HUES64 (cell line): ENCODE data around the gene TOMM6. TPM values are rescaled to one million over a fixed set of nuclear protein-coding genes. Genes with fewer than 3 reads are reported as not detected.
A peak's percentile ranks its signal among the peaks of the same experiment; 100 is the strongest.

Source experiments
- H3K27ac ChIP-seq: 2 replicates; pipeline ENCODE4 v1.7.0; 2013; ENCODE audit warnings: low read depth, low read length, inconsistent platforms
- H3K27me3 ChIP-seq: 2 replicates; pipeline ENCODE4 v1.6.1; 2013; ENCODE audit warnings: mild to moderate bottlenecking, low read length; ENCODE audit not compliant: insufficient read depth
- H3K36me3 ChIP-seq: 2 replicates; pipeline ENCODE4 v1.6.1; 2013; ENCODE audit warnings: mild to moderate bottlenecking, low read length; ENCODE audit not compliant: insufficient read depth
- H3K4me1 ChIP-seq: 2 replicates; pipeline ENCODE4 v1.6.1; 2013; ENCODE audit warnings: mild to moderate bottlenecking, low read length, moderate library complexity; ENCODE audit not compliant: insufficient read depth
- H3K4me3 ChIP-seq: 2 replicates; pipeline ENCODE4 v1.5.1; 2013; ENCODE audit warnings: mild to moderate bottlenecking, low read length, moderate library complexity
- H3K9ac ChIP-seq: 2 replicates; pipeline ENCODE4 v1.6.1; 2013; ENCODE audit warnings: mild to moderate bottlenecking, low read depth, low read length
- H3K9me3 ChIP-seq: 2 replicates; pipeline ENCODE4 v1.6.1; 2013; ENCODE audit warnings: low read depth, low read length; ENCODE audit not compliant: insufficient read depth
- WGBS: fragments of 150-250, 120-280 bp; methylation state at CpG from one replicate; pipeline ENCODE4 v1.1.7; 2013; ENCODE audit warnings: missing lambda C conversion rate; 5-methylcytosine and 5-hydroxymethylcytosine counted together
- polyA plus RNA-seq, 2 experiments: library from polyadenylated mRNA; stranded (reverse); fragments of 50-300 nt; gene quantifications; one replicate each; pipeline ENCODE4 v1.2.3, GENCODE V29; 2013

Gene TOMM6
- 296 TPM for polyA plus RNA-seq (2013, experiment 1 of 2)
- polyA plus RNA-seq (2013, experiment 2 of 2) = 295 TPM

- peak within 1 kb of the TSS; percentile 90 for H3K27ac ChIP-seq
- H3K36me3 ChIP-seq = peaks cover 36% of the 10 kb centered on the region
- H3K9ac ChIP-seq = peak within 1 kb of the TSS; percentile 98
- H3K9me3 ChIP-seq = no peaks in the 10 kb centered on the region
- H3K27me3 ChIP-seq = peaks cover 39% of the 10 kb centered on the region
- WGBS = under 1% methylated on average over 55 of the region's 55 CpGs
- peak within 1 kb of the TSS; percentile 98 for H3K4me3 ChIP-seq
- H3K4me1 ChIP-seq = 0 out of 2 replicates have a peak, but pooled peaks cover 3% of the 10 kb centered on the region
Measured at GRCh38 chr6:41787219-41787917, at the start of gene TOMM6. Gene TOMM6 (plus strand): TSS chr6:41787694. CDS start chr6:41787698, 4 bp downstream.

- Histone ChIP-seq H3K9ac (no peak overlapping the region), H3K4me3 (no peak overlapping the region), H3K4me1 (peaks cover 4% of the 10 kb centered on the region; the same call in 1 of the 2 replicates), H3K36me3 (no peaks in the 10 kb centered on the region), H3K27me3 (peaks cover 8% of the 10 kb centered on the region; the same call in 1 of the 2 replicates), H3K9me3 (no peaks in the 10 kb centered on the region), H3K27ac (no peak overlapping the region)
- WGBS = 78% methylated on average over 3 of the region's 4 CpGs
Measured at GRCh38 chr6:41739041-41739440, 48.5 kb upstream of the TOMM6 start.

- H3K9me3 ChIP-seq = no peaks in the 10 kb centered on the region
- no peaks in the 10 kb centered on the region for H3K27me3 ChIP-seq
- H3K9ac ChIP-seq = no peak overlapping the region
- 94% methylated on average over 13 of the region's 13 CpGs for WGBS
- H3K4me1 ChIP-seq = peaks cover 4% of the 10 kb centered on the region; the same call in 1 of the 2 replicates
- no peak overlapping the region for H3K4me3 ChIP-seq
- no peak overlapping the region for H3K27ac ChIP-seq
- H3K36me3 ChIP-seq = no peaks in the 10 kb centered on the region
Measured at GRCh38 chr6:41740366-41741162, 46.9 kb upstream of the TOMM6 start.

- H3K27me3 ChIP-seq = no peaks in the 10 kb centered on the region
- no peaks in the 10 kb centered on the region for H3K4me1 ChIP-seq
- H3K4me3 ChIP-seq = no peak overlapping the region
- H3K9me3 ChIP-seq = no peaks in the 10 kb centered on the region
- no peaks in the 10 kb centered on the region for H3K36me3 ChIP-seq
- H3K9ac ChIP-seq = no peak overlapping the region
- 89% methylated on average over 20 of the region's 20 CpGs for whole genome bisulfite sequencing
- no peak overlapping the region for H3K27ac ChIP-seq
Measured at GRCh38 chr6:41741625-41742490, 45.6 kb upstream of the TOMM6 start.

- H3K9me3 ChIP-seq = no peaks in the 10 kb centered on the region
- H3K9ac ChIP-seq = no peak overlapping the region
- H3K4me1 ChIP-seq = no peaks in the 10 kb centered on the region
- no peaks in the 10 kb centered on the region for H3K36me3 ChIP-seq
- H3K27me3 ChIP-seq = no peaks in the 10 kb centered on the region
- no peak overlapping the region for H3K4me3 ChIP-seq
- WGBS = 91% methylated on average over 6 of the region's 6 CpGs
- H3K27ac ChIP-seq = no peak overlapping the region
Measured at GRCh38 chr6:41743406-41744235, 43.9 kb upstream of the TOMM6 start.

- no peak overlapping the region for H3K27ac ChIP-seq
- no peak overlapping the region for H3K9ac ChIP-seq
- H3K27me3 ChIP-seq = no peaks in the 10 kb centered on the region
- 90% methylated on average over 7 of the region's 7 CpGs for WGBS
- H3K36me3 ChIP-seq = no peaks in the 10 kb centered on the region
- H3K4me3 ChIP-seq = no peak overlapping the region
- no peaks in the 10 kb centered on the region for H3K9me3 ChIP-seq
- H3K4me1 ChIP-seq = no peaks in the 10 kb centered on the region
Measured at GRCh38 chr6:41744236-41744787, 43.2 kb upstream of the TOMM6 start.

GRCh38 chr6:41746107-41746506 is 41.4 kb upstream of the TOMM6 start:
- no peak overlapping the region for H3K27ac ChIP-seq

GRCh38 chr6:41747256-41748101 is 40.0 kb upstream of the TOMM6 start, which contains the start of gene PGC:
Gene PGC (minus strand): TSS chr6:41747397. CDS start chr6:41747334, 63 bp downstream.
- 94% methylated on average over 15 of the region's 15 CpGs for WGBS

More at GRCh38 chr6:41746107-41746506, 41.4 kb upstream of the TOMM6 start:
- no peaks in the 10 kb centered on the region for H3K36me3 ChIP-seq
- H3K4me1 ChIP-seq = no peaks in the 10 kb centered on the region
- WGBS = 95% methylated on average over 10 of the region's 10 CpGs
- no peaks in the 10 kb centered on the region for H3K9me3 ChIP-seq
- H3K4me3 ChIP-seq = no peak overlapping the region
- H3K9ac ChIP-seq = no peak overlapping the region
- no peaks in the 10 kb centered on the region for H3K27me3 ChIP-seq

GRCh38 chr6:41748102-41748477 is 39.4 kb upstream of the TOMM6 start:
- H3K4me1 ChIP-seq = no peaks in the 10 kb centered on the region
- H3K27ac ChIP-seq = no peak overlapping the region
- no peaks in the 10 kb centered on the region for H3K9me3 ChIP-seq
- no peaks in the 10 kb centered on the region for H3K36me3 ChIP-seq
- 94% methylated on average over 6 of the region's 6 CpGs for WGBS
- no peak overlapping the region for H3K9ac ChIP-seq
- H3K4me3 ChIP-seq = no peak overlapping the region
- H3K27me3 ChIP-seq = no peaks in the 10 kb centered on the region

More at GRCh38 chr6:41747256-41748101, 40.0 kb upstream of the TOMM6 start, which contains the start of gene PGC:
- Histone ChIP-seq H3K36me3 (no peaks in the 10 kb centered on the region), H3K4me1 (no peaks in the 10 kb centered on the region), H3K9me3 (no peaks in the 10 kb centered on the region), H3K4me3 (no peak within 1 kb of the TSS), H3K9ac (no peak within 1 kb of the TSS), H3K27me3 (no peaks in the 10 kb centered on the region), H3K27ac (no peak within 1 kb of the TSS)
